Neural progenitor cell (in vitro differentiated cells): ENCODE results near the gene ZNF135.

ENCODE experiments used
- CTCF ChIP-seq: fragments of 200-600 bp; sonication (generic); IDR thresholded peaks from 2 replicates; pipeline ENCODE4 v1.5.1; 2017; ENCODE audit warnings: antibody characterized with exemption, mild to moderate bottlenecking
- EZH2phosphoT487 ChIP-seq: fragments of 200-600 bp; sonication (generic); IDR thresholded peaks from 2 replicates; pipeline ENCODE4 v1.6.1; 2017; ENCODE audit warnings: antibody characterized with exemption

- TF ChIP-seq CTCF (no peak), EZH2phosphoT487 (no peak)
These were observed 593 bp downstream of the ZNF135 start for GRCh38 chr19:58059671-58060078.
